ENCODE results near the gene RAI1.
"Not testable (repeated sequence)": the region's sequence is repeated elsewhere in the genome, so short reads cannot be mapped to it uniquely, and the experiment has no call there.

Gene RAI1
- total RNA-seq = 23.2 to 38.1 (median 34.6) reads per million in 3 donors

DNA sequence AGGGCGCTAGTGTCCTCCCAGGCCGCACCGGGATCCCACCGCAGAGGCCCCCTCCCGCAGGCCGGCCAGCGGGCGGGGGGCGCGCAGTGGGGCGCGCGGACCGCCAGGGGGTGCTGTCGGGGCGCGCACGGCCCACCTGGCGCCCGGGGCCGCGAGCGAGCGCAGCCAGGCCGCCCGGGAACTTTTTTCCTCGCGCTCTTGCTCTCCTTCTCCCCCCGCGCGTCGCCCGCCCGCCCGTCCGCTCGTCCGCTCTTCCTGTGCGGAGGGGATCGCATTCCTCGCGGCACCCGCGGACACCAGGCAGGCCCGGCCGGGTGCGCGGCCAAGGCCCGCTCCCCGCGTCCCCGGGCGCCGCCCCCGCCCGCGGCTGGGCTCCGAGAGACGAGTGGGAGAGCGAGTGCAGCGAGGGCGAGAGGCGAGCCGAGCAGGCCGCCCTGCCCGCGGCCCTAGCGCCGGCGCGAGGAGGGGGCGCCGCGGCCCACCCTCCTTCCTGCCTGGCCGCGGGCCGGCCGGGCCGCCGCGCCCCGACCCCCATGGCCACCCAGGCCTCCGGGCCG lies at the start of gene RAI1:
Gene RAI1, plus strand, starts transcription at position 272 of the 557 bp plus-strand sequence. CDS start 111,491 bp downstream, outside the sequence.
- H3K36me3 ChIP-seq (ENCODE audit: control insufficient read depth, insufficient read depth, low read length) = no peaks in the 10 kb centered on the region

DNA sequence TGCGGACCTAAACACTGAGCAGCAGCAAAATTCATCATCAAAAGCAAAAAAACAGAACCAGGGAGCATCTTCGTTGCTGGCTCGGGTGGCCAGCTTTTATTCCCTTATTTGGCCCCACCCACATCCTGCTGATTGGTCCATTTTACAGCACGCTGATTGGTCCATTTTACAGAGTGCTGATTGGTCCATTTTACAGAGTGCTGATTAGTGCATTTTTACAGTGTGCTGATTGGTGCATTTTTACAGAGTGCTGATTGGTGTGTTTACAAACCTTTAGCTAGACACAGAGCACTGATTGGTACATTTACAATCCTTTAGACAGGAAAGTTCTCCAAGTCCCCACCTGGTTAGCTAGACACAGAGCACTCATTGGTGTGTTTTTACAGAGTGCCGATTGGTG lies 48.6 kb upstream of the RAI1 start:
- H3K4me1 ChIP-seq (ENCODE audit: control insufficient read depth, insufficient read depth, low read length, poor library complexity, severe bottlenecking); H3K27ac ChIP-seq (ENCODE audit: insufficient read depth, low read length, poor library complexity, severe bottlenecking); H3K36me3 ChIP-seq (ENCODE audit: control insufficient read depth, insufficient read depth, low read length); H3K9me3 ChIP-seq (ENCODE audit: control insufficient read depth, low read length); H3K27me3 ChIP-seq (replicated peaks; ENCODE audit: control insufficient read depth, insufficient read depth, low read length, poor library complexity, severe bottlenecking); H3K4me3 ChIP-seq (ENCODE audit: insufficient read depth, low read depth, low read length, poor library complexity, severe bottlenecking); DNase-seq: not testable (repeated sequence)

More for the DNA sequence above, at the start of gene RAI1:
- H3K27ac ChIP-seq (ENCODE audit: insufficient read depth, low read length, poor library complexity, severe bottlenecking) = peak within 1 kb of the TSS; percentile 70
- peaks cover 11% of the 10 kb centered on the region for H3K4me1 ChIP-seq (ENCODE audit: control insufficient read depth, insufficient read depth, low read length, poor library complexity, severe bottlenecking)
- no peaks in the 10 kb centered on the region for H3K9me3 ChIP-seq (ENCODE audit: control insufficient read depth, low read length)
- peak within 1 kb of the TSS; percentile 82 for H3K4me3 ChIP-seq (ENCODE audit: insufficient read depth, low read depth, low read length, poor library complexity, severe bottlenecking)
- no peaks in the 10 kb centered on the region for H3K27me3 ChIP-seq (replicated peaks; ENCODE audit: control insufficient read depth, insufficient read depth, low read length, poor library complexity, severe bottlenecking)
- DNase-seq = peak; percentile 49 to 58 (median 54)

- H3K27me3 ChIP-seq (replicated peaks; ENCODE audit: control insufficient read depth, insufficient read depth, low read length, poor library complexity, severe bottlenecking) = no peaks in the 10 kb centered on the region
- H3K4me3 ChIP-seq (ENCODE audit: insufficient read depth, low read depth, low read length, poor library complexity, severe bottlenecking) = no peak overlapping the region
- no peaks in the 10 kb centered on the region for H3K4me1 ChIP-seq (ENCODE audit: control insufficient read depth, insufficient read depth, low read length, poor library complexity, severe bottlenecking)
- H3K9me3 ChIP-seq (ENCODE audit: control insufficient read depth, low read length) = no peaks in the 10 kb centered on the region
- no peak for DNase-seq
- no peaks in the 10 kb centered on the region for H3K36me3 ChIP-seq (ENCODE audit: control insufficient read depth, insufficient read depth, low read length)
- no peak overlapping the region for H3K27ac ChIP-seq (ENCODE audit: insufficient read depth, low read length, poor library complexity, severe bottlenecking)
Measured at GRCh38 chr17:17633310-17633709, 47.9 kb upstream of the RAI1 start.

GRCh38 chr17:17635126-17635525 lies 46.1 kb upstream of the RAI1 start:
- no peak overlapping the region for H3K27ac ChIP-seq (ENCODE audit: insufficient read depth, low read length, poor library complexity, severe bottlenecking)
- H3K4me3 ChIP-seq (ENCODE audit: insufficient read depth, low read depth, low read length, poor library complexity, severe bottlenecking) = no peak overlapping the region
- H3K9me3 ChIP-seq (ENCODE audit: control insufficient read depth, low read length) = no peaks in the 10 kb centered on the region
- no peaks in the 10 kb centered on the region for H3K36me3 ChIP-seq (ENCODE audit: control insufficient read depth, insufficient read depth, low read length)
- H3K27me3 ChIP-seq (replicated peaks; ENCODE audit: control insufficient read depth, insufficient read depth, low read length, poor library complexity, severe bottlenecking) = no peaks in the 10 kb centered on the region
- H3K4me1 ChIP-seq (ENCODE audit: control insufficient read depth, insufficient read depth, low read length, poor library complexity, severe bottlenecking) = no peaks in the 10 kb centered on the region
- no peak for DNase-seq

DNA sequence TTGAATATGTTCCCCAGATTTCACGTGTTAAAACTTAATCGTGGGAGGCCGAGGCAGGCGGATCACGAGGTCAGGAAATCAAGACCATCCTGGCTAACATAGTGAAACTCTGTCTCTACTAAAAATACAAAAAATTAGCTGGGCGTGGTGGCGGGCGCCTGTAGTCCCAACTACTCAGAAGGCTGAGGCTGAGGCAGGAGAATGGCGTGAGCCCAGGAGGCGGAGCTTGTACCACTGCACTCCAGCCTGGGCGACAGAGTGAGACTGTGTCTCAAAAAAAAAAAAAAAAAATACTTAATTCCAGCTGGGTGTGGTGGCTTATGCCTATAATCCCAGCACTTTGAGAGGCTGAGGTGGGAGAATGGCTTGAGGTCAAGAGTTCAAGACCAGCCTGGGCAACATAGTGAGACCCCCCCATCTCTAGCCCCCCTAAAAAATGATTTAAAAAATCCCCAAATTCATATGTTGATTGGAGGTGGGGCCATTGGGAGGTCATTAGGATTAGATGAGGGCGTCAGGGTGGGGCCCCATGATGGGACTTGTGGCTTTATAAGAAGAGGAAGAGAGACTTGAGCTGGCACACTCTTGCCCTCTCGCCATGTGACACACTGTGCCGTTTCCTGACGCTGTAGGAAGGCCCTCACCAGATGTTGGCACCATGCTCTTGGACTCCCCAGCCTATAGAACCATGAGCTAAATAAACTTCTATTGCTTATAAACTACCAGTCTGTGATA lies 45.6 kb upstream of the RAI1 start:
- DNase-seq; H3K4me3 ChIP-seq (ENCODE audit: insufficient read depth, low read depth, low read length, poor library complexity, severe bottlenecking); H3K4me1 ChIP-seq (ENCODE audit: control insufficient read depth, insufficient read depth, low read length, poor library complexity, severe bottlenecking); H3K9me3 ChIP-seq (ENCODE audit: control insufficient read depth, low read length); H3K36me3 ChIP-seq (ENCODE audit: control insufficient read depth, insufficient read depth, low read length); H3K27me3 ChIP-seq (replicated peaks; ENCODE audit: control insufficient read depth, insufficient read depth, low read length, poor library complexity, severe bottlenecking); H3K27ac ChIP-seq (ENCODE audit: insufficient read depth, low read length, poor library complexity, severe bottlenecking): not testable (repeated sequence)

DNA sequence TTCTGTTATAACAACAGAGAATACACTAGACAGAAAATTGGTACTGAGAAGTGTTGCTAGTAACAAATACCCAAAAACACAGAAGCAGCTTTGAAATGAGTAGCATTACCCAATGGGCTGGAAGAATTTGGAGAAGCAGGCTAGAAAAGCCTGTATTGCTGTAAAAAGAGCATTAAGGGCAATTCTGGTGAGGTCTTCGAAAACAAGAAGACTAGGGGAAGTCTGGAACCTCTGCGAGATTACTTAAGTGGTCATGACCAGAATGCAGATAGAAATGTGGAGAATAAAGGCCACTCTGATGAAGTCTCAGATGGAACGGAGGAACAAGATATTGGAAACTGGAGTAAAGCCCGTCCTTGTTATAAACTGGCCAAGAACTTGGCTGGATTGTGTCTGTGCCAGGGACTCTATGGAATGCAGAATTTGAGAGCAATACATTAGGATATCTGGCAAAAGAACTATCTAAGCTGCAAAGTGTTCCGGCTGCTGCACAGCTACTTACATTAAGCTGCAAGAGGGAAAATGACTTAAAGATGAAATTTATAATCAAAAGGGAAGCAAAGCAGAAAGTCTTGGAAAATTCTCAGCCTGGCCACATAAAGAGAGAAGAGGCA lies 44.9 kb upstream of the RAI1 start:
- Histone ChIP-seq H3K27ac (ENCODE audit: insufficient read depth, low read length, poor library complexity, severe bottlenecking) (no peak overlapping the region), H3K27me3 (replicated peaks; ENCODE audit: control insufficient read depth, insufficient read depth, low read length, poor library complexity, severe bottlenecking) (no peaks in the 10 kb centered on the region), H3K36me3 (ENCODE audit: control insufficient read depth, insufficient read depth, low read length) (no peaks in the 10 kb centered on the region), H3K4me3 (ENCODE audit: insufficient read depth, low read depth, low read length, poor library complexity, severe bottlenecking) (no peak overlapping the region), H3K9me3 (ENCODE audit: control insufficient read depth, low read length) (no peaks in the 10 kb centered on the region), H3K4me1 (ENCODE audit: control insufficient read depth, insufficient read depth, low read length, poor library complexity, severe bottlenecking) (no peaks in the 10 kb centered on the region)
- no peak for DNase-seq

- Histone ChIP-seq H3K4me1 (ENCODE audit: control insufficient read depth, insufficient read depth, low read length, poor library complexity, severe bottlenecking) (no peaks in the 10 kb centered on the region), H3K4me3 (ENCODE audit: insufficient read depth, low read depth, low read length, poor library complexity, severe bottlenecking) (no peak overlapping the region), H3K9me3 (ENCODE audit: control insufficient read depth, low read length) (no peaks in the 10 kb centered on the region), H3K36me3 (ENCODE audit: control insufficient read depth, insufficient read depth, low read length) (no peaks in the 10 kb centered on the region), H3K27ac (ENCODE audit: insufficient read depth, low read length, poor library complexity, severe bottlenecking) (no peak overlapping the region), H3K27me3 (replicated peaks; ENCODE audit: control insufficient read depth, insufficient read depth, low read length, poor library complexity, severe bottlenecking) (no peaks in the 10 kb centered on the region)
- no peak for DNase-seq
Measured at GRCh38 chr17:17638467-17638866, 42.8 kb upstream of the RAI1 start.

DNA sequence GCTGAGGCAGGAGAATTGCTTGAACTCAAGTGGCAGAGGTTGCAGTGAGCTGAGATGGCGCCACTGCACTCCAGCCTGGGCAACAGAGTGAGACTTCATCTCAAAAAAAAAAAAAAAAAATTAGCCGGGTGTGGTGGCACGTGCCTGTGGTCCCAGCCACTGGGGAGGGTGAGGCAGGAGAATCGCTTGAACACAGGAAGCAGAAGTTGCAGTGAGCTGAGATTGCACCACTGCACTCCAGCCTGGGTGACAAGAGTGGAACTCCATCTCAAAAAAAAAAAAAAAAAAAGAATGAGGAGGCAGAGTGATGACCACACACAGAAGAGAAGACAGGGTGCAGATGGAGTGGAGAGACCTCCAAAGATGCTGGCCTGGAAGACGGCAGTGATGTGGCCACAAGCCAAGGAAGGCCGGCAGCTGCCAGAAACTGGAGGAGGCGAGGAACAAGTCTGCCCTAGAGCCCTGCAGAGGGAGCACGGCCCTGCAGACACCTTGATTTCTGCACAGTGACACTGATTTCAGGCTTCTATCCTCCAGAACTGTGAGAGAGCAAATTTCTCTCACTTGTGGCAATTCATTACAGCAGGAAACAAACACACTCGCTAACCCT lies 41.5 kb upstream of the RAI1 start:
- not testable (repeated sequence) for H3K27ac ChIP-seq (ENCODE audit: insufficient read depth, low read length, poor library complexity, severe bottlenecking)

GRCh38 chr17:17641621-17642409 lies 39.4 kb upstream of the RAI1 start:
- no peaks in the 10 kb centered on the region for H3K4me1 ChIP-seq (ENCODE audit: control insufficient read depth, insufficient read depth, low read length, poor library complexity, severe bottlenecking)
- no peak overlapping the region for H3K4me3 ChIP-seq (ENCODE audit: insufficient read depth, low read depth, low read length, poor library complexity, severe bottlenecking)
- H3K36me3 ChIP-seq (ENCODE audit: control insufficient read depth, insufficient read depth, low read length) = no peaks in the 10 kb centered on the region
- peak; percentile 47 to 69 (median 54) for DNase-seq
- no peaks in the 10 kb centered on the region for H3K27me3 ChIP-seq (replicated peaks; ENCODE audit: control insufficient read depth, insufficient read depth, low read length, poor library complexity, severe bottlenecking)
- no peak overlapping the region for H3K27ac ChIP-seq (ENCODE audit: insufficient read depth, low read length, poor library complexity, severe bottlenecking)
- H3K9me3 ChIP-seq (ENCODE audit: control insufficient read depth, low read length) = no peaks in the 10 kb centered on the region

More for the DNA sequence above, 41.5 kb upstream of the RAI1 start:
- H3K4me3 ChIP-seq (ENCODE audit: insufficient read depth, low read depth, low read length, poor library complexity, severe bottlenecking); H3K9me3 ChIP-seq (ENCODE audit: control insufficient read depth, low read length); H3K36me3 ChIP-seq (ENCODE audit: control insufficient read depth, insufficient read depth, low read length); DNase-seq; H3K4me1 ChIP-seq (ENCODE audit: control insufficient read depth, insufficient read depth, low read length, poor library complexity, severe bottlenecking); H3K27me3 ChIP-seq (replicated peaks; ENCODE audit: control insufficient read depth, insufficient read depth, low read length, poor library complexity, severe bottlenecking): not testable (repeated sequence)
